ENCODE results near the gene TESK2.

TESK2 gene

DNA sequence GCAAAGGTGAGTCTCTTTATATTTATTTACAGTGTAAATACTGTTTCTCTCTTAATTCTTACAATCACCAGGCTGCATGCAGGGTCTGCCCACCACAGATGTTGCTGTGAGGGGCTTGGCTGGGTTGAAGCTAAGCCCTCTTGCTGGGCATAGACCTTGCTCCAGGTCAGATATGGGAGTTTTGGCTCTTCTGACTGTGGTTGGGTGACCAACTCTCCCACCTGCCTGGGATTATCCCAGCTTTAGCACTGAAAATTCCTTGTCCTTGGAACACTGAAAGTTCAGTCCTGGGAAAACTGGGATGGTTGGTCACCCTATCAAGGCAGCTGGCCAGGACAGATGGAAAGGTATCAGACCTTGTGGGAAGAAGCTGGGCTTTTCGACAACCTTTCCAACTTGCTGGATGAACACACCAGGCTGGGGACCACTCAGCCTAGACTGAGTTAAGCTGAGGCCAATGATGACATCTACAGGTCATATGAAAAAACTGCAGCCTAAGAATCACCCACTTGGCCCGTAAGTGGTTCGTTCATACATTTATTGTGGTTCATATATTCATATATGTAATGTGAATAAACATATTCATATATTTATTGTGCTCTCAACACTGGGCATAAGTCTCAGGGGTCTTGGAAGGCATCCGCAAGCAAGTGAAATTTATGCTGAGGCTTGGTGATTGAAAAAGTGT, 190.8 kb downstream of the TESK2 start:
- DNase-seq, result peak in 5 of 6 experiments; percentile 5 to 58 (median 12)

DNA sequence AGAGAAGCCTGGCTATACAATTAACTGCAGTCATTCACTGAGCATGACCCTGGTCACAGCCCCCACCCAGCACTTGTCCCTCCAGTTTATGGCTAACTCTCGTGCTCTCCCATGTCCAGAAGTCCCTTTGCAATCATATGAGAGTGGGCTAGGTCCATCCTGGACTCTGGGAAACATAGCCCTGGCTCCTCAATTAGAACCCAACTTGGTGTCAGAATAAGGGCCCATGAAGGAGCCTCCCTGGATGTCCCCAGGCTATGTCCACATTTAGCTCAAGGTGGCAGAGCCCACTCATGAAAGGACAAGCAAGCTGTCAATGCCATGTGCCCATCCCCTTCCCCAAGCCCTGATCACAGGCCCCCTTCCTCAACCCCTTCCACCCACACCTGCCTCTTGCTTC, 191.7 kb downstream of the TESK2 start:
- no peak for DNase-seq

DNA sequence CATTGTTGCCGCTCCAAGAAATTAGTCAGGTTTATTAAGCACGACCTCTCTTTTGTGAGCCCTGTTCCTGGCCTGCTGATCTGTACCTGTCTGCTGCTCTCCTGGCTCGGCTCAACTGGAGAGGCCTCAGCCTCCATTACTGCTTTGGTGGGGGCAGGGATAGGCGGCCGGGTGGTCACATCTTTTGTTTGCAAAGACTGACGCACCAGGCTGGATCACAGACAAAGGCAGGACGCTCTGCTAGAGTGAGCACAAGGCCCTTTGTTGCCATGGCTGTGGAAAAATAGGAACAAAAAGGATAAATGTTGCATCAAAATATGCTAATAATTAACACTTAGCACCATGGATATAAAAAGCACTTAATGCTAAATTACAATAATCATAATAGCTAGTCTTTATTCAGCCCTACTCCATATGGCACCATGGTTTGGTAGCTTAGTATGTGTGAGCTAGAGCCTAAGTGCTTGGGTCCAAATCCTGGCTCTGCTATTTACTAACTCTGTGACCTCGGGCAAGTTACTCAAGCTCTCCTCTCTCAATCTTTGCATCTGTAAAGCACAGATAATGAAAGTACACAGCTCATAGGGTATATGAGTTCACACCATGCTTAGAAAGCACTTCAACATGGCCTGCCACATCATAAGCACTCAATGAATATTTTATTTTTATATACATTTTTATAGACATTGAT, 193.2 kb downstream of the TESK2 start:
- DNase-seq, result no peak
